Central memory CD8-positive, alpha-beta T cell (primary cell): ENCODE data around the gene ACTRT2.
A peak's percentile ranks its signal among the peaks of the same experiment; 100 is the strongest.

Experiments used
- ATAC-seq: fragments of 150-1000 bp; cut with Tn5 transposase; replicated peaks from 2 replicates; pipeline ENCODE4 v1.10.0; 2022; ENCODE audit warnings: mild to moderate bottlenecking, moderate FRiP score, moderate number of reproducible peaks; ENCODE audit not compliant: poor library complexity, severe bottlenecking; ENCODE audit errors: extremely low read depth
- DNase-seq, 2 donors: peaks; one replicate each; pipeline ENCODE4 v3.0.0; 2021; ENCODE audit warnings: low spot score in 2 of 2
- H3K27ac Mint-ChIP-seq: one replicate; pipeline ENCODE4 v1.8.0; 2022; ENCODE audit warnings: low read depth, mild to moderate bottlenecking, moderate library complexity, mixed read lengths
- H3K27me3 Mint-ChIP-seq: one replicate; pipeline ENCODE4 v1.8.0; 2022; ENCODE audit warnings: mixed read lengths
- H3K36me3 Mint-ChIP-seq: one replicate; pipeline ENCODE4 v1.8.0; 2022; ENCODE audit warnings: mild to moderate bottlenecking, moderate library complexity, mixed read lengths; ENCODE audit not compliant: insufficient read depth
- H3K4me1 Mint-ChIP-seq: one replicate; pipeline ENCODE4 v1.8.0; 2022; ENCODE audit warnings: mixed read lengths
- H3K4me3 Mint-ChIP-seq: one replicate; pipeline ENCODE4 v1.8.0; 2022; ENCODE audit warnings: mild to moderate bottlenecking, moderate library complexity, mixed read lengths
- H3K9me3 Mint-ChIP-seq: one replicate; pipeline ENCODE4 v1.8.0; 2022; ENCODE audit warnings: mixed read lengths

The ACTRT2 gene

GRCh38 chr1:3029991-3030662, 8.9 kb downstream of the ACTRT2 start:
- H3K4me3 Mint-ChIP-seq: no peak overlapping the region
- H3K27ac Mint-ChIP-seq: no peak overlapping the region
- no peaks in the 10 kb centered on the region for H3K27me3 Mint-ChIP-seq
- no peaks in the 10 kb centered on the region for H3K9me3 Mint-ChIP-seq
- DNase-seq (no peak), ATAC-seq (no peak)
- H3K4me1 Mint-ChIP-seq: peaks cover 15% of the 10 kb centered on the region
- no peaks in the 10 kb centered on the region for H3K36me3 Mint-ChIP-seq

- Mint-ChIP-seq H3K4me3 (no peak overlapping the region), H3K9me3 (no peaks in the 10 kb centered on the region), H3K36me3 (no peaks in the 10 kb centered on the region), H3K27me3 (no peaks in the 10 kb centered on the region), H3K4me1 (peaks cover 15% of the 10 kb centered on the region), H3K27ac (no peak overlapping the region)
- DNase-seq (no peak), ATAC-seq (no peak)
Observed at GRCh38 chr1:3030663-3031381, 9.6 kb downstream of the ACTRT2 start.

- ATAC-seq (no peak), DNase-seq (no peak)
- Mint-ChIP-seq H3K27ac (no peak overlapping the region), H3K4me1 (peaks cover 15% of the 10 kb centered on the region), H3K36me3 (no peaks in the 10 kb centered on the region), H3K4me3 (no peak overlapping the region), H3K9me3 (no peaks in the 10 kb centered on the region), H3K27me3 (no peaks in the 10 kb centered on the region)
Observed at GRCh38 chr1:3031401-3032221, 10.3 kb downstream of the ACTRT2 start.

GRCh38 chr1:3032371-3033039, 11.2 kb downstream of the ACTRT2 start:
- DNase-seq (no peak), ATAC-seq (no peak)
- Mint-ChIP-seq H3K4me3 (no peak overlapping the region), H3K36me3 (no peaks in the 10 kb centered on the region), H3K9me3 (no peaks in the 10 kb centered on the region), H3K27ac (no peak overlapping the region), H3K27me3 (no peaks in the 10 kb centered on the region), H3K4me1 (peaks cover 15% of the 10 kb centered on the region)

- Mint-ChIP-seq H3K9me3 (no peaks in the 10 kb centered on the region), H3K36me3 (no peaks in the 10 kb centered on the region), H3K27ac (no peak overlapping the region), H3K4me3 (no peak overlapping the region), H3K4me1 (peaks cover 15% of the 10 kb centered on the region), H3K27me3 (no peaks in the 10 kb centered on the region)
- ATAC-seq (peak; percentile 67), DNase-seq (no peak)
Observed at GRCh38 chr1:3033040-3033789, 11.9 kb downstream of the ACTRT2 start.

GRCh38 chr1:3033790-3034090, 12.5 kb downstream of the ACTRT2 start:
- ATAC-seq (no peak), DNase-seq (no peak)
- Mint-ChIP-seq H3K9me3 (no peaks in the 10 kb centered on the region), H3K4me1 (peaks cover 15% of the 10 kb centered on the region), H3K4me3 (no peak overlapping the region), H3K27ac (no peak overlapping the region), H3K36me3 (no peaks in the 10 kb centered on the region), H3K27me3 (no peaks in the 10 kb centered on the region)

- DNase-seq: no peak
- no peaks in the 10 kb centered on the region for H3K9me3 Mint-ChIP-seq
- H3K27me3 Mint-ChIP-seq: no peaks in the 10 kb centered on the region
- no peaks in the 10 kb centered on the region for H3K36me3 Mint-ChIP-seq
- peaks cover 15% of the 10 kb centered on the region for H3K4me1 Mint-ChIP-seq
- H3K27ac Mint-ChIP-seq: no peak overlapping the region
- no peak for ATAC-seq
- H3K4me3 Mint-ChIP-seq: no peak overlapping the region
Observed at GRCh38 chr1:3034162-3034561, 12.9 kb downstream of the ACTRT2 start.

GRCh38 chr1:3034728-3035562, 13.7 kb downstream of the ACTRT2 start:
- H3K9me3 Mint-ChIP-seq: no peaks in the 10 kb centered on the region
- no peak for ATAC-seq
- no peaks in the 10 kb centered on the region for H3K36me3 Mint-ChIP-seq

GRCh38 chr1:3035563-3036446, 14.5 kb downstream of the ACTRT2 start:
- H3K4me3 Mint-ChIP-seq: no peak overlapping the region
- peaks cover 15% of the 10 kb centered on the region for H3K4me1 Mint-ChIP-seq
- no peak for DNase-seq
- no peak for ATAC-seq
- no peaks in the 10 kb centered on the region for H3K9me3 Mint-ChIP-seq
- no peak overlapping the region for H3K27ac Mint-ChIP-seq
- no peaks in the 10 kb centered on the region for H3K27me3 Mint-ChIP-seq
- H3K36me3 Mint-ChIP-seq: no peaks in the 10 kb centered on the region

More at GRCh38 chr1:3034728-3035562, 13.7 kb downstream of the ACTRT2 start:
- Mint-ChIP-seq H3K27ac (no peak overlapping the region), H3K4me3 (no peak overlapping the region), H3K27me3 (no peaks in the 10 kb centered on the region), H3K4me1 (peaks cover 15% of the 10 kb centered on the region)
- no peak for DNase-seq

GRCh38 chr1:3036447-3037280, 15.4 kb downstream of the ACTRT2 start:
- Mint-ChIP-seq H3K27ac (no peak overlapping the region), H3K9me3 (no peaks in the 10 kb centered on the region), H3K27me3 (no peaks in the 10 kb centered on the region), H3K4me1 (peaks cover 15% of the 10 kb centered on the region), H3K4me3 (no peak overlapping the region), H3K36me3 (no peaks in the 10 kb centered on the region)
- no peak for DNase-seq
- no peak for ATAC-seq
